ENCODE data around the gene ZNF514. TPM values are rescaled to one million over a fixed set of nuclear protein-coding genes. Genes with fewer than 3 reads are reported as not detected.
A peak's percentile ranks its signal among the peaks of the same experiment; 100 is the strongest.
"Not testable (repeated sequence)": the region's sequence is repeated elsewhere in the genome, so short reads cannot be mapped to it uniquely, and the experiment has no call there.

ZNF514 gene
- total RNA-seq, 2 donors from 2014 or later, result 11.2 to 13.8 TPM

DNA sequence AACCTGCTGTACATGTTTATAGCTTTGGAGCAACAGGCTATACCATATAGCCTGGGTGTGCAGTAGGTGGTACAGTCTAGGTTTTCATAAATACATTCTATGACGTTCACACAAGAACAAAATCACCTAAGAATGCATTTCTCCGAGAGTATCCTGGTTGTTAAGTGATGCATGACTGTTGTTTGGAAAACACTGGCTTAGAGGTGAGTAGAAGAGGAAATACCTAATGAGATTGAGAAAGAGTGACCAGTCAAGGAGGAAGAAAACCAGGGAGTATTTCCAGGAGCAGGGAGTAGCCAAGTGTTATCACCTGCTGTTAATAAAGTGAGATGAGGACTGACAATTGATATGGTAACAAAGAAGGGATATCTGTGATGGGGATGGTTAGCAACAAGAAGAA, 44.7 kb upstream of the ZNF514 start:
- no peak overlapping the region for H3K27ac ChIP-seq
- TF ChIP-seq, protein P1, sequence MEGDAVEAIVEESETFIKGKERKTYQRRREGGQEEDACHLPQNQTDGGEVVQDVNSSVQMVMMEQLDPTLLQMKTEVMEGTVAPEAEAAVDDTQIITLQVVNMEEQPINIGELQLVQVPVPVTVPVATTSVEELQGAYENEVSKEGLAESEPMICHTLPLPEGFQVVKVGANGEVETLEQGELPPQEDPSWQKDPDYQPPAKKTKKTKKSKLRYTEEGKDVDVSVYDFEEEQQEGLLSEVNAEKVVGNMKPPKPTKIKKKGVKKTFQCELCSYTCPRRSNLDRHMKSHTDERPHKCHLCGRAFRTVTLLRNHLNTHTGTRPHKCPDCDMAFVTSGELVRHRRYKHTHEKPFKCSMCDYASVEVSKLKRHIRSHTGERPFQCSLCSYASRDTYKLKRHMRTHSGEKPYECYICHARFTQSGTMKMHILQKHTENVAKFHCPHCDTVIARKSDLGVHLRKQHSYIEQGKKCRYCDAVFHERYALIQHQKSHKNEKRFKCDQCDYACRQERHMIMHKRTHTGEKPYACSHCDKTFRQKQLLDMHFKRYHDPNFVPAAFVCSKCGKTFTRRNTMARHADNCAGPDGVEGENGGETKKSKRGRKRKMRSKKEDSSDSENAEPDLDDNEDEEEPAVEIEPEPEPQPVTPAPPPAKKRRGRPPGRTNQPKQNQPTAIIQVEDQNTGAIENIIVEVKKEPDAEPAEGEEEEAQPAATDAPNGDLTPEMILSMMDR (IDR thresholded peaks at IDR 0.05), result no peak
- TF ChIP-seq POLR2A (IDR thresholded peaks at IDR 0.05), result no peak
- ATAC-seq, result no peak
- DNase-seq, result no peak
- H3K36me3 ChIP-seq (replicated peaks in 1 of 2; ENCODE audit: insufficient read depth in 1 of 2, low read depth in 2 of 2), result no peaks in the 10 kb centered on the region
- intact Hi-C loops (cut with DNase I), result no loop called here
- peaks cover 17% of the 10 kb centered on the region for H3K4me1 ChIP-seq
- H3K9me3 ChIP-seq, result no peaks in the 10 kb centered on the region
- no peaks in the 10 kb centered on the region for H3K27me3 ChIP-seq
- 80 to 87% methylated on average over 2 of the region's 2 CpGs for WGBS, 2 donors
- no peak overlapping the region for H3K4me3 ChIP-seq

DNA sequence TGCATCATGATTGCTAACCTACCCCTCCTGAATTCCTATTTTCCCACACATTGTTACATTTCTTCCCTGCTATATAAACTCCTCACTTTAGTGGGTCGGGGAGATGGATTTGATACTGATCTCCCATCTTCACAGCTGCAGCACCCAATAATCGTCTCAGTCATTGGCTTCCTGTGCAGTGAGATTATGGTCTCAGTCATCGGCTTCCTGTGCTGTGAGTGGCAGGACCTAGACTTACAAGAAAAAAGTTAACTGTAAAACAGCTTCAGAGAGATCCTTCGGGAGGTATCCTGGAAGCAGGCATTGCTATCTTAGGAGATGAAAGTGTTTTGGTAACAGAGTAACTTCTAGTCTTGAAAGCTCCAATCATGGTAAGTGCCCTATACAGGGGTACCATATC, 44.3 kb upstream of the ZNF514 start:
- intact Hi-C loops (cut with DNase I), result no loop called here
- no peak overlapping the region for H3K27ac ChIP-seq
- no peak for DNase-seq
- H3K9me3 ChIP-seq, result no peaks in the 10 kb centered on the region
- H3K27me3 ChIP-seq, result no peaks in the 10 kb centered on the region
- H3K4me3 ChIP-seq, result no peak overlapping the region
- H3K36me3 ChIP-seq (replicated peaks in 1 of 2; ENCODE audit: insufficient read depth in 1 of 2, low read depth in 2 of 2), result no peaks in the 10 kb centered on the region
- no peak for ATAC-seq
- TF ChIP-seq POLR2A (IDR thresholded peaks at IDR 0.05), result no peak
- TF ChIP-seq, protein P1 (IDR thresholded peaks at IDR 0.05), result no peak
- peaks cover 17% of the 10 kb centered on the region for H3K4me1 ChIP-seq
- WGBS, 2 donors, result 78 to 83% methylated on average over 4 of the region's 4 CpGs

DNA sequence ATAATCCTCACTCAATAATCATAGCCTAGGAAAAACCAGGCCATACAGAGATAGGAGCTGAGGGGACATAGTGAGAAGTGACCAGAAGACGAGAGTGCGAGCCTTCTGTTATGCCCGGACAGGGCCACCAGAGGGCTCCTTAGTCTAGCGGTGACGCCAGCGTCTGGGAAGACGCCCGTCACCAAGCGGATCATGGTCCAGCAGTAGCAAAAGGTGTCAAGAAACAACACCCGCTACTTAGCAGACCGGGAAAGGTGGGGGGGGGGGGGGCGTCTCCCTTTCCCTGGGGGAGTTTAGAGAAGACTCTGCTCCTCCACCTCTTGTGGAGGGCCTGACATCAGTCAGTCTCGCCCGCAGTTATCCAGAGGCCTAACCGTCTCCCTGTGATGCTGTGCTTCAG, 33.3 kb upstream of the ZNF514 start:
- TF ChIP-seq, protein P1 (IDR thresholded peaks at IDR 0.05), result peak; percentile 42 to 71 (median 58)
- H3K27me3 ChIP-seq; H3K4me3 ChIP-seq; intact Hi-C loops (cut with DNase I); H3K4me1 ChIP-seq; ATAC-seq; H3K9me3 ChIP-seq; H3K27ac ChIP-seq; H3K36me3 ChIP-seq (replicated peaks in 1 of 2; ENCODE audit: insufficient read depth in 1 of 2, low read depth in 2 of 2): not testable (repeated sequence)
- DNase-seq, result peak; percentile 64 to 81 (median 74)
- WGBS, 2 donors, result 23 to 28% methylated on average over 10 to 12 of the region's 15 CpGs

DNA sequence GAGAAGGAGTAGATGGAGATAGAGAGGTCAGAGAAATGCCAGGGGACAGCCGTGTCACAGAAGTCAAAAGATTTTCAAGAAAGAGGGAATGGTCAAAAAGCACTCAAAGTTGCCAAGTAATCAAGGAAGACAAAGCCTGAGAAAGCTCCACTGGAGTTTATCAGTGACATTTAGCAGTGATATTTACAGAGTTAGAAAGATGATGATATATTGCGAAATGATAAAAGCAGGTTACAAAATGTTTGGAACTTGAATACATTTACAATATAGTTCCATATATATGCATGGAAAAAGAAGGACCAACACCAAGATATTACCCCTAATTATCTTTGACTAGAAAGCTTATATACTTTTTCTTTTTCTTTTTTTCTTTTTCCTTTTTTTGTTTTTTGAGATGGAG, 26.3 kb upstream of the ZNF514 start:
- Histone ChIP-seq H3K27ac (no peak overlapping the region), H3K9me3 (no peaks in the 10 kb centered on the region), H3K27me3 (no peaks in the 10 kb centered on the region), H3K4me1 (no peaks in the 10 kb centered on the region), H3K4me3 (no peak overlapping the region), H3K36me3 (replicated peaks in 1 of 2; ENCODE audit: insufficient read depth in 1 of 2, low read depth in 2 of 2) (peaks cover 8 to 9% of the 10 kb centered on the region in 2 donors)
- intact Hi-C loops (cut with DNase I), result no loop called here
- WGBS, 2 donors, result 57 to 66% methylated on average over 2 of the region's 2 CpGs
- TF ChIP-seq, protein P1 (IDR thresholded peaks at IDR 0.05), result no peak
- no peak for TF ChIP-seq POLR2A (IDR thresholded peaks at IDR 0.05)
- ATAC-seq (no peak), DNase-seq (no peak)

DNA sequence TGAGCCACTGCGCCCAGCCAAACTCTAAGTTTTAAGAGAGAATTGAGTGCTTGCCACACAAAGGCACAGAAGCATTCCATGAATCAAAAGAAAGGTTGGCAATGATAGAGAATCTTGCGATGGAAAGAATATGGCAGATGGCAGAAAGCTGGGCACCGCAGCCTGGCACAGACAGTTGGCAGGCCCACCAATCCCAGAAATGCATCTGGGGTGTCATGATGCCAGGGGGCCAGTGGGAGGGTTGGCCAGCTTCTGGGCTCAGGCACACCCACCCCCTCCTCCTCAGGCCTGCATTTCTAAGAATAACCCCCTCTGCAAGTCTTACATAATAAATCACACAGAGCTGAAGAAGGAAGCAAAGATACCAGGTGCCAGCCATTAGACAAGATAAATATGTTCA, 25.5 kb upstream of the ZNF514 start:
- Histone ChIP-seq H3K4me3 (no peak overlapping the region), H3K4me1 (no peaks in the 10 kb centered on the region), H3K9me3 (no peaks in the 10 kb centered on the region), H3K27ac (no peak overlapping the region), H3K36me3 (replicated peaks in 1 of 2; ENCODE audit: insufficient read depth in 1 of 2, low read depth in 2 of 2) (peaks cover 8 to 9% of the 10 kb centered on the region in 2 donors), H3K27me3 (no peaks in the 10 kb centered on the region)
- WGBS, 2 donors, result 96 to 100% methylated on average over 3 of the region's 3 CpGs
- no peak for TF ChIP-seq POLR2A (IDR thresholded peaks at IDR 0.05)
- TF ChIP-seq, protein P1 (IDR thresholded peaks at IDR 0.05), result no peak
- ATAC-seq, result no peak
- intact Hi-C loops (cut with DNase I), result no loop called here
- no peak for DNase-seq

Measured in body of pancreas (tissue), 4 donors.